ENCODE data around the gene SMIM32.

GRCh38 chr5:136225796-136226195 is 32.8 kb upstream of the SMIM32 start:
- TF ChIP-seq RAD21 (IDR thresholded peaks at IDR 0.05; ENCODE audit: low read length) (no peak), POLR2A (IDR thresholded peaks at IDR 0.05; ENCODE audit: low read depth, low read length) (no peak), MAZ (IDR thresholded peaks at IDR 0.05; ENCODE audit: borderline replicate concordance, low read depth, low read length) (no peak), BHLHE40 (IDR thresholded peaks at IDR 0.05; ENCODE audit: low read depth, low read length) (no peak), NFE2L2 (IDR thresholded peaks at IDR 0.05; ENCODE audit: low read depth, low read length) (no peak), FOS (IDR thresholded peaks at IDR 0.05; ENCODE audit: low read depth, low read length) (no peak), USF2 (IDR thresholded peaks at IDR 0.05; ENCODE audit: low read depth, low read length) (no peak), CHD1 (IDR thresholded peaks at IDR 0.05; ENCODE audit: low read depth, low read length) (no peak), MAFK (IDR thresholded peaks at IDR 0.05; ENCODE audit: low read depth, low read length) (no peak), RCOR1 (IDR thresholded peaks at IDR 0.05; ENCODE audit: insufficient replicate concordance, low read length) (no peak)
- TF ChIP-seq, protein P1, sequence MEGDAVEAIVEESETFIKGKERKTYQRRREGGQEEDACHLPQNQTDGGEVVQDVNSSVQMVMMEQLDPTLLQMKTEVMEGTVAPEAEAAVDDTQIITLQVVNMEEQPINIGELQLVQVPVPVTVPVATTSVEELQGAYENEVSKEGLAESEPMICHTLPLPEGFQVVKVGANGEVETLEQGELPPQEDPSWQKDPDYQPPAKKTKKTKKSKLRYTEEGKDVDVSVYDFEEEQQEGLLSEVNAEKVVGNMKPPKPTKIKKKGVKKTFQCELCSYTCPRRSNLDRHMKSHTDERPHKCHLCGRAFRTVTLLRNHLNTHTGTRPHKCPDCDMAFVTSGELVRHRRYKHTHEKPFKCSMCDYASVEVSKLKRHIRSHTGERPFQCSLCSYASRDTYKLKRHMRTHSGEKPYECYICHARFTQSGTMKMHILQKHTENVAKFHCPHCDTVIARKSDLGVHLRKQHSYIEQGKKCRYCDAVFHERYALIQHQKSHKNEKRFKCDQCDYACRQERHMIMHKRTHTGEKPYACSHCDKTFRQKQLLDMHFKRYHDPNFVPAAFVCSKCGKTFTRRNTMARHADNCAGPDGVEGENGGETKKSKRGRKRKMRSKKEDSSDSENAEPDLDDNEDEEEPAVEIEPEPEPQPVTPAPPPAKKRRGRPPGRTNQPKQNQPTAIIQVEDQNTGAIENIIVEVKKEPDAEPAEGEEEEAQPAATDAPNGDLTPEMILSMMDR (conservative IDR thresholded peaks at IDR 0.05; ENCODE audit: low read depth, low read length), result no peak

Measured in IMR-90 (cell line).